Type B pancreatic cell (in vitro differentiated cells): ENCODE measurements around the gene NR6A1. TPM values are rescaled to one million over a fixed set of nuclear protein-coding genes. Genes with fewer than 3 reads are reported as not detected.

Source experiments
- DNase-seq: peaks from one replicate; pipeline ENCODE4 v3.0.0; 2021; ENCODE audit warnings: mixed read lengths; ENCODE audit not compliant: unreplicated experiment; ENCODE audit errors: extremely low spot score
- H3K27ac Mint-ChIP-seq: 2 replicates; pipeline ENCODE4 v1.8.0; 2021; ENCODE audit warnings: mild to moderate bottlenecking, mixed read lengths
- H3K27me3 Mint-ChIP-seq: 2 replicates; pipeline ENCODE4 v1.8.0; 2021; ENCODE audit warnings: mixed read lengths
- H3K36me3 Mint-ChIP-seq: 2 replicates; pipeline ENCODE4 v1.8.0; 2021; ENCODE audit warnings: mixed read lengths
- H3K4me1 Mint-ChIP-seq: one replicate; pipeline ENCODE4 v1.8.0; 2021; ENCODE audit warnings: mixed read lengths; ENCODE audit not compliant: unreplicated experiment
- H3K4me3 Mint-ChIP-seq: 2 replicates; pipeline ENCODE4 v1.8.0; 2021; ENCODE audit warnings: mild to moderate bottlenecking, mixed read lengths
- H3K9me3 Mint-ChIP-seq: 2 replicates; pipeline ENCODE4 v1.8.0; 2021; ENCODE audit warnings: mixed read lengths
- total RNA-seq: library from RNA; stranded (reverse); gene quantifications from 2 replicates; pipeline ENCODE4 v1.2.1, GENCODE V29; 2021; ENCODE audit warnings: low replicate concordance
- TF ChIP-seq, protein P1 (sequence below): fragments of 200-600 bp; sonication (generic); conservative IDR thresholded peaks from 2 replicates; pipeline ENCODE4 v1.5.0; 2021; ENCODE audit warnings: antibody characterized with exemption, mild to moderate bottlenecking

NR6A1 gene
- total RNA-seq, 1 donor from 2014 or later, result 10.0 TPM

DNA sequence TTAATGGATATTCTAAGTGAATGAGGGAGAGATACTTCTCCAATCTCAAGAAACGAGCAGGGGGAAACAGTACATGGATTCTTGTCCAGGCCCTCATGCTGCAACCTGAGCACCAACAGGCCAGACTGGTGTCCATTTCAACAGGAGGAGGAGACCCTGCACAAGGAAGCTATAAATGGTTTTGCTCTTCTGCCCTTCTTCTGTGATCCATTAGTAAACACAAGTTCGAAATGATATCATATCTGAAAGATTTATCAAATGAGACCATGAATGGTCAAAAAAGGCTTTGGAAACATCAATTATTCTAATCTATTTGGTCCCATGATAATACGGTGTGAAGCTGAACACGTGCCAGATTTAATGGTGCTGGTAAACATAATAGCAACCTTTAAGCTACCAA is 109.8 kb downstream of the NR6A1 start:
- DNase-seq, result no peak

DNA sequence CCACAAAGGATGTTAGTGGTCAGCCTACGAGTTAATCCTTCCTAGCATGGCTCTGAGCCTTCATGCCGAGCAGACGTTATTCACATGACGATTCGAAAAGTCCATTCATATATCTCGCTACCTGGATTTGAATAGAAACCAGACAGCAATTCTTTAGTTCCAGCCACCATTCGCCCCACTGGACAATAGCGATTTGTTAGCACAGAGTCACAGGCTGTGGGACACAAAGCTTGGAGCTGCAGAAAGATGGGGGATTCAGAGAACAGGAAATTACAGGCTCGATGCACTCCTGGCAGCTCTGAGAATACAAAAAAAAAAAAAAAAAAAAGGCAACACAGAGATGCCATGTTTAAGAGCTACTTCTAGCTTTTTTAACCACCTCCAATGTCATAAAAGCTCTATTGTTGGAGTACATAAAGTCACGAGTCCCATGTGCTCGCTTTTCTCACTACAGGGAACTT is 110.7 kb downstream of the NR6A1 start:
- Mint-ChIP-seq H3K9me3 (peaks cover 1% of the 10 kb centered on the region), H3K36me3 (peaks cover 19% of the 10 kb centered on the region), H3K4me3 (peak overlapping the region; percentile 99), H3K27me3 (no peaks in the 10 kb centered on the region), H3K27ac (peak overlapping the region; percentile 98), H3K4me1 (peaks cover 38% of the 10 kb centered on the region)
- TF ChIP-seq, protein P1, sequence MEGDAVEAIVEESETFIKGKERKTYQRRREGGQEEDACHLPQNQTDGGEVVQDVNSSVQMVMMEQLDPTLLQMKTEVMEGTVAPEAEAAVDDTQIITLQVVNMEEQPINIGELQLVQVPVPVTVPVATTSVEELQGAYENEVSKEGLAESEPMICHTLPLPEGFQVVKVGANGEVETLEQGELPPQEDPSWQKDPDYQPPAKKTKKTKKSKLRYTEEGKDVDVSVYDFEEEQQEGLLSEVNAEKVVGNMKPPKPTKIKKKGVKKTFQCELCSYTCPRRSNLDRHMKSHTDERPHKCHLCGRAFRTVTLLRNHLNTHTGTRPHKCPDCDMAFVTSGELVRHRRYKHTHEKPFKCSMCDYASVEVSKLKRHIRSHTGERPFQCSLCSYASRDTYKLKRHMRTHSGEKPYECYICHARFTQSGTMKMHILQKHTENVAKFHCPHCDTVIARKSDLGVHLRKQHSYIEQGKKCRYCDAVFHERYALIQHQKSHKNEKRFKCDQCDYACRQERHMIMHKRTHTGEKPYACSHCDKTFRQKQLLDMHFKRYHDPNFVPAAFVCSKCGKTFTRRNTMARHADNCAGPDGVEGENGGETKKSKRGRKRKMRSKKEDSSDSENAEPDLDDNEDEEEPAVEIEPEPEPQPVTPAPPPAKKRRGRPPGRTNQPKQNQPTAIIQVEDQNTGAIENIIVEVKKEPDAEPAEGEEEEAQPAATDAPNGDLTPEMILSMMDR, result no peak
- DNase-seq, result no peak

More for the DNA sequence above, 109.8 kb downstream of the NR6A1 start:
- H3K27ac Mint-ChIP-seq, result peak overlapping the region; percentile 98
- peaks cover 24% of the 10 kb centered on the region for H3K36me3 Mint-ChIP-seq
- peaks cover 5% of the 10 kb centered on the region for H3K9me3 Mint-ChIP-seq
- H3K4me3 Mint-ChIP-seq, result peak overlapping the region; percentile 85
- peaks cover 43% of the 10 kb centered on the region for H3K4me1 Mint-ChIP-seq
- H3K27me3 Mint-ChIP-seq, result no peaks in the 10 kb centered on the region
- TF ChIP-seq, protein P1, result no peak

DNA sequence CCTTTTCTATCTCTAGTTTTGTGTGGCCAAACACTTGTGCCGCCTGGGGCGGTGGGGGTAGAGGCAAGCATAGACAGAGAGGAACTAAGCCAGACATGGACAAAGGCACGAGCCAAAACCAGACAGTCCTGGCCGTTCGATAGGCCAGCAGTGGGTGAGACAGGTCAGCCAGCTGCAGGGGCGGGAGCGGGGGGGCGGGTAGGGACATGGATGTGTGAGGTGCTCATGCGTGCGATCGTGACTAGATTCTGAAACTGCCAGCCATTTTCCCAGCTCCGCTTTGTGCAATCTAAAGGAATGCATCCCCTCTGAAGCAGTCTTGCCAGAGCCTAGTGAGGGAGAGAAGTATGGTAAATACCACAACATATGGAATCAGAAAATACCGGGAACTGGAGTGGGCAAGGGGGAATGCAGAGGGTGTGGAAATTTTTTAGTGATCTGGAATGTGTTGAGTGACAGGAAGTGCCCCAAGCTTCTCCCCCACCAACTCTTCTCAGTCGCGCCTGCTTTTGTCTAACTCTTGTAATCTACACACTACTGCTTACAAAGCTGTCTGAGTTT is 111.9 kb downstream of the NR6A1 start:
- peak overlapping the region; percentile 99 for H3K4me3 Mint-ChIP-seq
- DNase-seq, result peak; percentile 76
- H3K36me3 Mint-ChIP-seq, result peaks cover 14% of the 10 kb centered on the region
- peak overlapping the region; percentile 98 for H3K27ac Mint-ChIP-seq
- TF ChIP-seq, protein P1, result no peak
- no peaks in the 10 kb centered on the region for H3K27me3 Mint-ChIP-seq
- no peaks in the 10 kb centered on the region for H3K9me3 Mint-ChIP-seq
- peaks cover 34% of the 10 kb centered on the region for H3K4me1 Mint-ChIP-seq

DNA sequence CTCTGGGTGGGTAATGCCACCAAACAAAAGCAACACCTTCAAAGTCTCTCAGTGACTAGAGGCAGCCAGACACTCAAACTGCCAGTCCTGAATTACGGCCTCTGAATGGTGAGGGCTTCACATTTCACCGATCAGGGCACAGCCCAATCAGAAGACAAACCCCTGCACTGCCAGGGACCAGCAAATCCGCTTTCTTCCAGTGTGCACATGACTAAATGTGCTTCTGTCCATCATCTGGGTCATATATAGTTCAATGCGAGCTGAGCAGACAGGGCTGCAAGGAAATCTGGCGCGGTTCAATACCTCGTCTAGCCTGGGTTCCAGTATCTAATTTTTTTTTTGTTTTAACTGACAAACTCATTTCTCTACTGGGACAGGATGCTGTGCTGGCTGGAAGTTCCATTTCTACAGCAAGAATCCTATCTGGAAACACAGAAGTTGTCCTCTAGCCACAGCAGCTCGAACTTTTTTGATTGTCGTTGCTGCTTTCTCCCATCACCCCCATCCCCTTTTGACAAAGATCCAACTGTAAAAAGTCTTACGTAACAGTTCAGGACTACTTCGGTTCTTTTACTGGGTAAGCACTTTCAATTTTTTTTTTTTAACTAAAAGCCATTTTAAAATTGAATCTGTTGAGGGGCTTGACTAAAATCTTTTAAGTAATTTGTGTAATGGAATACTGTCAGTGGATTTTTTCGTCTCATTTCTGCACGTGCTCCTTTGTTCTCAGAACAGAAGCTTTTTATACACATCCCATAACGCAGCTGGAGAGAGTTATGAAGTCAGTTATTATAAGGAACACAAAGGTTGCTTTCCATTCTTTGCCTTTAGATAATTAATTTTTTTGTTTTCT is 112.7 kb downstream of the NR6A1 start:
- Mint-ChIP-seq H3K27ac (peak overlapping the region; percentile 98), H3K36me3 (peaks cover 10% of the 10 kb centered on the region), H3K27me3 (no peaks in the 10 kb centered on the region), H3K4me3 (peak overlapping the region; percentile 99), H3K9me3 (no peaks in the 10 kb centered on the region), H3K4me1 (peaks cover 30% of the 10 kb centered on the region)
- TF ChIP-seq, protein P1, result no peak
- DNase-seq, result peak; percentile 79

DNA sequence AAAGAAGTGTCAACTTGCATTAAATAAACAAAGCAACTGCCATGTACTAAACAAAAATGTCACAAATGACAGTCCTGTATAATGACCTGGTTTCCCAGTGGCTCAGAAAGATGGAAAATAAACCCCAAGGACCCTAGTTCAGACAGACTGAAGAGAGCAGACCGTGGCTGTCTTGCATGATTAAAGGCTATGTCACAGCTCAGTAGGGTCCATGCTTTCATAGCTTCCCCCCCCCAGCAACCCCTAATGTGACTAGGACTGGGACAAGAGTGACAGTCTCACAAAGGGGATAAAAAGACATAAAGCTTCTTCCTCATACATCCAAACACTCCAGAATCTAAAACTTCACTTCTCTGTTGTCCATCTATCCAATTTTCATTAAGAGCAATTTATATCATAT is 113.6 kb downstream of the NR6A1 start:
- Mint-ChIP-seq H3K9me3 (no peaks in the 10 kb centered on the region), H3K4me3 (peak overlapping the region; percentile 99), H3K27ac (peak overlapping the region; percentile 98), H3K27me3 (no peaks in the 10 kb centered on the region), H3K36me3 (peaks cover 1% of the 10 kb centered on the region), H3K4me1 (peaks cover 23% of the 10 kb centered on the region)
- DNase-seq, result no peak
- TF ChIP-seq, protein P1, result no peak
